ENCODE results near the gene ELAVL4.
A peak's percentile ranks its signal among the peaks of the same experiment; 100 is the strongest.

The ELAVL4 gene

GRCh38 chr1:50181027-50181663, 72.4 kb downstream of the ELAVL4 start:
- DNase-seq: no peak

GRCh38 chr1:50183378-50184133, 74.8 kb downstream of the ELAVL4 start:
- DNase-seq: no peak

GRCh38 chr1:50189369-50189768, 80.6 kb downstream of the ELAVL4 start:
- no peak for DNase-seq

- DNase-seq: no peak
Observed at GRCh38 chr1:50193002-50193401, 84.3 kb downstream of the ELAVL4 start.

GRCh38 chr1:50195205-50195604, 86.5 kb downstream of the ELAVL4 start:
- no peak for DNase-seq

GRCh38 chr1:50196081-50196480, 87.4 kb downstream of the ELAVL4 start:
- DNase-seq: no peak

GRCh38 chr1:50197216-50197615, 88.5 kb downstream of the ELAVL4 start:
- DNase-seq: no peak

GRCh38 chr1:50208315-50208714, 99.6 kb downstream of the ELAVL4 start:
- DNase-seq: no peak

GRCh38 chr1:50208756-50209155, 100.0 kb downstream of the ELAVL4 start:
- DNase-seq: no peak

GRCh38 chr1:50209749-50210148, 101.0 kb downstream of the ELAVL4 start:
- no peak for DNase-seq

- no peak for DNase-seq
Observed at GRCh38 chr1:50213505-50213904, 104.8 kb downstream of the ELAVL4 start.

- DNase-seq: no peak
Observed at GRCh38 chr1:50214717-50215116, 106.0 kb downstream of the ELAVL4 start.

GRCh38 chr1:50218344-50219120, 109.8 kb downstream of the ELAVL4 start:
- DNase-seq: no peak

GRCh38 chr1:50228871-50229384, 120.2 kb downstream of the ELAVL4 start:
- no peak for DNase-seq

- DNase-seq: no peak
Observed at GRCh38 chr1:50231209-50231608, 122.5 kb downstream of the ELAVL4 start.

GRCh38 chr1:50232336-50232735, 123.6 kb downstream of the ELAVL4 start:
- DNase-seq: no peak

- no peak for DNase-seq
Observed at GRCh38 chr1:50236656-50237055, 127.9 kb downstream of the ELAVL4 start.

GRCh38 chr1:50237056-50237455, 128.3 kb downstream of the ELAVL4 start:
- no peak for DNase-seq

GRCh38 chr1:50243939-50244338, 135.2 kb downstream of the ELAVL4 start:
- no peak for DNase-seq

- DNase-seq: no peak
Observed at GRCh38 chr1:50246869-50247268, 138.1 kb downstream of the ELAVL4 start.

- DNase-seq: peak in 1 of 2 experiments; percentile 10
Observed at GRCh38 chr1:50251702-50252101, 143.0 kb downstream of the ELAVL4 start.

GRCh38 chr1:50252196-50252595, 143.5 kb downstream of the ELAVL4 start:
- no peak for DNase-seq
